IMR-90 (cell line): ENCODE measurements around the gene LAMA2. TPM values are rescaled to one million over a fixed set of nuclear protein-coding genes. Genes with fewer than 3 reads are reported as not detected.

Source experiments
- ATAC-seq: fragments of 200-7000 bp; cut with Tn5 transposase; 2 replicates; pipeline ENCODE4 v1.9.1; 2020; ENCODE audit warnings: low read depth, mild to moderate bottlenecking, moderate library complexity
- BruUV-seq: library from RNA; stranded (reverse); fragments of 400-500 nt; replicated peaks from 2 replicates; lab custom pipeline; 2021; lab: Mats Ljungman, UMichigan
- CTCF ChIA-PET: fragments of 300-600 bp; formaldehyde crosslinking; extraction: SDS; loops from one replicate; lab custom pipeline; 2021; ENCODE audit warnings: antibody characterized with exemption; lab: Yijun Ruan, JAX
- POLR2A ChIA-PET: fragments of 300-600 bp; sonication (Branson Sonifier 250); formaldehyde crosslinking; loops from one replicate; lab custom pipeline; 2022; ENCODE audit warnings: antibody characterized with exemption; ENCODE audit not compliant: unreplicated experiment; lab: Charles Lee
- DNase-seq: peaks from one replicate; pipeline ENCODE4 v3.0.0; 2013
- H2AFZ ChIP-seq: replicated peaks from 2 replicates; pipeline ENCODE3; 2013; ENCODE audit warnings: low read length, mild to moderate bottlenecking; ENCODE audit not compliant: poor library complexity
- H2AK5ac ChIP-seq: 2 replicates; pipeline ENCODE4 v1.6.1; 2013; ENCODE audit warnings: low read depth, low read length, inconsistent platforms
- H2AK9ac ChIP-seq: replicated peaks from 2 replicates; pipeline ENCODE3; 2013; ENCODE audit warnings: mild to moderate bottlenecking, low read depth, low read length, moderate library complexity; ENCODE audit not compliant: poor library complexity
- H2BK120ac ChIP-seq: 2 replicates; pipeline ENCODE4 v1.6.1; 2013; ENCODE audit warnings: low read depth, low read length, inconsistent platforms
- H2BK15ac ChIP-seq: 3 replicates; pipeline ENCODE4 v1.6.1; 2013; ENCODE audit warnings: low read depth, low read length, inconsistent platforms
- H2BK20ac ChIP-seq: 2 replicates; pipeline ENCODE4 v1.6.1; 2013; ENCODE audit warnings: low read depth, mild to moderate bottlenecking, inconsistent platforms, low read length, moderate library complexity
- H2BK5ac ChIP-seq: 2 replicates; pipeline ENCODE4 v1.6.1; 2013; ENCODE audit warnings: mild to moderate bottlenecking, low read depth, low read length, inconsistent platforms; ENCODE audit not compliant: poor library complexity, severe bottlenecking
- H3K14ac ChIP-seq: replicated peaks from 2 replicates; pipeline ENCODE4 v1.6.1; 2013; ENCODE audit warnings: low read depth, low read length, inconsistent platforms
- H3K18ac ChIP-seq: 2 replicates; pipeline ENCODE4 v1.6.1; 2013; ENCODE audit warnings: low read depth, low read length, control low read depth
- H3K23ac ChIP-seq: 2 replicates; pipeline ENCODE4 v1.6.1; 2013; ENCODE audit warnings: low read depth, low read length, inconsistent platforms
- H3K27ac ChIP-seq: 2 replicates; pipeline ENCODE4 v1.5.1; 2013; ENCODE audit warnings: mild to moderate bottlenecking, control low read depth, low read length; ENCODE audit not compliant: insufficient read depth
- H3K27me3 ChIP-seq: 2 replicates; pipeline ENCODE4 v1.6.1; 2013; ENCODE audit warnings: low read length; ENCODE audit not compliant: control insufficient read depth, insufficient read depth
- H3K36me3 ChIP-seq: 2 replicates; pipeline ENCODE4 v1.6.1; 2013; ENCODE audit warnings: low read length, mixed read lengths; ENCODE audit not compliant: control insufficient read depth, insufficient read depth
- H3K4ac ChIP-seq: 2 replicates; pipeline ENCODE4 v1.6.1; 2013; ENCODE audit warnings: low read depth, low read length, inconsistent platforms
- H3K4me1 ChIP-seq: 2 replicates; pipeline ENCODE4 v1.6.1; 2013; ENCODE audit warnings: low read length, mixed read lengths; ENCODE audit not compliant: control insufficient read depth, insufficient read depth
- H3K4me2 ChIP-seq: 2 replicates; pipeline ENCODE4 v1.6.1; 2013; ENCODE audit warnings: low read depth, mild to moderate bottlenecking, control low read depth, low read length, moderate library complexity
- H3K4me3 ChIP-seq: 2 replicates; pipeline ENCODE4 v1.5.1; 2013; ENCODE audit warnings: low read depth, mild to moderate bottlenecking, control low read depth, low read length, moderate library complexity; ENCODE audit not compliant: insufficient read depth
- H3K56ac ChIP-seq: 2 replicates; pipeline ENCODE4 v1.6.1; 2013; ENCODE audit warnings: low read length, inconsistent platforms; ENCODE audit not compliant: insufficient read depth; ENCODE audit errors: extremely low read depth
- H3K79me1 ChIP-seq, 2 experiments: 2 replicates each; pipeline ENCODE4 v1.6.1; 2013; ENCODE audit warnings: low read length in 2 of 2, inconsistent platforms in 1 of 2, low read depth in 1 of 2
- H3K9ac ChIP-seq: 2 replicates; pipeline ENCODE4 v1.6.1; 2013; ENCODE audit warnings: low read depth, low read length, control low read depth
- H3K9me1 ChIP-seq: 2 replicates; pipeline ENCODE4 v1.6.1; 2013; ENCODE audit warnings: low read length, inconsistent platforms; ENCODE audit not compliant: insufficient read depth
- H3K9me3 ChIP-seq: 2 replicates; pipeline ENCODE4 v1.6.1; 2013; ENCODE audit warnings: low read length; ENCODE audit not compliant: control insufficient read depth, insufficient read depth
- H4K20me1 ChIP-seq: 2 replicates; pipeline ENCODE4 v1.6.1; 2013; ENCODE audit warnings: low read length, inconsistent platforms; ENCODE audit not compliant: insufficient read depth
- H4K5ac ChIP-seq: 2 replicates; pipeline ENCODE4 v1.6.1; 2013; ENCODE audit warnings: mild to moderate bottlenecking, low read depth, low read length, control low read depth
- H4K8ac ChIP-seq, 2 experiments: 2 replicates each; pipeline ENCODE4 v1.6.1; 2013; ENCODE audit warnings: low read depth in 2 of 2, low read length in 2 of 2, control low read depth in 1 of 2, inconsistent platforms in 1 of 2
- H4K91ac ChIP-seq: 2 replicates; pipeline ENCODE4 v1.6.1; 2013; ENCODE audit warnings: low read depth, low read length, inconsistent platforms; ENCODE audit not compliant: insufficient read depth
- CEBPB ChIP-seq: IDR thresholded peaks from 2 replicates; pipeline ENCODE4 v1.6.1; 2012; ENCODE audit warnings: low read depth, low read length, improper control_type of control experiment
- MAFK ChIP-seq: IDR thresholded peaks from 2 replicates; pipeline ENCODE4 v1.6.1; 2012; ENCODE audit warnings: low read depth, low read length, improper control_type of control experiment
- MAZ ChIP-seq: IDR thresholded peaks from 2 replicates; pipeline ENCODE4 v1.6.1; 2012; ENCODE audit warnings: low read depth, mild to moderate bottlenecking, low read length, improper control_type of control experiment, moderate library complexity, borderline replicate concordance
- POLR2A ChIP-seq: IDR thresholded peaks from 2 replicates; pipeline ENCODE4 v1.6.1; 2012; ENCODE audit warnings: mild to moderate bottlenecking, low read depth, low read length
- RAD21 ChIP-seq: IDR thresholded peaks from 2 replicates; pipeline ENCODE4 v1.6.1; 2012; ENCODE audit warnings: low read length, improper control_type of control experiment
- RFX5 ChIP-seq: IDR thresholded peaks from 2 replicates; pipeline ENCODE4 v1.8.0; 2012; ENCODE audit warnings: low read depth, mild to moderate bottlenecking, low read length, moderate library complexity
- WGBS, 2 experiments: methylation state at CpG; one replicate each; pipeline versions ENCODE4 v1.1.5 to v1.1.7; 2013; ENCODE audit warnings: missing lambda C conversion rate in 2 of 2; ENCODE audit not compliant: insufficient read length in 1 of 2; ENCODE audit errors: extremely low coverage in 2 of 2; 5-methylcytosine and 5-hydroxymethylcytosine counted together
- dilution Hi-C: fragments of 300-500 bp; cut with HindIII; formaldehyde crosslinking; loops from one replicate; pipeline ENCODE4 v1.14.3; 2018; ENCODE audit warnings: low sequenced_read_pairs; ENCODE audit not compliant: unreplicated experiment
- in situ Hi-C: fragments of 300-500 bp; cut with MboI; formaldehyde crosslinking; loops from 3 replicates; pipeline ENCODE4 v1.14.3; 2019; ENCODE audit warnings: low sequenced_read_pairs, inconsistent platforms, mixed read lengths
- intact Hi-C: fragments of 100-400 bp; cut with micrococcal nuclease; formaldehyde crosslinking; loops from 2 replicates; pipeline ENCODE4 v1.10.0; 2022
- polyA plus RNA-seq, 3 experiments: library from polyadenylated mRNA; depleted of rRNA; stranded (reverse); fragments of >200 nt; gene quantifications; 2 replicates each; pipeline ENCODE4 v1.2.3, GENCODE V29; 2012; ENCODE audit warnings: low replicate concordance in 1 of 3
- total RNA-seq: library from RNA; depleted of rRNA; stranded (reverse); fragments of >200 nt; gene quantifications from 2 replicates; pipeline ENCODE4 v1.2.3, GENCODE V29; 2012
- TF ChIP-seq, protein P1 (sequence below): fragments of 150-350 bp; IDR thresholded peaks from 2 replicates; pipeline ENCODE4 v1.6.1; 2016; ENCODE audit warnings: low read depth, mild to moderate bottlenecking, low read length, moderate library complexity, borderline replicate concordance
- TF ChIP-seq, protein P2 (sequence below): fragments of 150-350 bp; IDR thresholded peaks from 2 replicates; pipeline ENCODE4 v1.6.1; 2017; ENCODE audit warnings: mild to moderate bottlenecking, antibody characterized with exemption, low read length, low read depth

LAMA2 gene
- total and polyA plus RNA-seq, 2 of the 4 experiments (the other 2 are of a cell fraction), result 9.9 to 13.3 TPM

DNA sequence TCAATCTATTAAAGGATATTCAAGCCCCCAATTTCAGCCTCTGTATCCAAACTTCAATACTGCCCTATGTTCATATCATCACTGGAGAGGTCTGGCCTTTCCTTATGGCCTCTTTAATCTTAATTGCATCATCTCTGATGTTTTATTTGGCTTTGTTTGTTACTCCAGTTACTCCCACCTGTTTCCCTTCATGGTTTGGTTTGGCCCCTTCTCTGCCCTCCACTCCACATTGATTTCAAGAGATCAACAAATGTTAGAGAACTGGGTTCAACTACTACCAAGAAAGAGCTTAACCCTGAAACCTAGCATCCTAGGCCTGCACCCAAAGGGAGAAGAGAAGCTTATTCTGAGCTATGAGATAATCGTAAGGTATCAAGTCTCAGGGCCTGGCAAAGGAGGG is 221.6 kb downstream of the LAMA2 start:
- Histone ChIP-seq H3K27ac (peak overlapping the region; percentile 10; the same call in 1 of the 2 replicates), H4K8ac (peak overlapping the region in 1 of 2 experiments; percentile 22; a peak in 1 of 4 replicates), H2AK5ac (0 out of 2 replicates have a peak overlapping the region, but pooled peaks have one; percentile 10), H4K20me1 (no peaks in the 10 kb centered on the region), H3K9ac (no peak overlapping the region), H3K18ac (peak overlapping the region; percentile 26; the same call in 1 of the 2 replicates), H3K79me1 (no peaks in the 10 kb centered on the region), H3K14ac (0 out of 2 replicates have a peak overlapping the region, but pooled peaks have one; percentile 28), H2BK5ac (no peak overlapping the region), H3K56ac (no peak overlapping the region), H3K27me3 (no peaks in the 10 kb centered on the region), H4K91ac (peak overlapping the region; percentile 9; the same call in 1 of the 2 replicates), H2BK120ac (peak overlapping the region; percentile 25), H3K36me3 (no peaks in the 10 kb centered on the region), H2AK9ac (no peak overlapping the region), H2BK20ac (peak overlapping the region; percentile 68), H3K4me3 (no peak overlapping the region), H3K9me1 (peaks cover 5% of the 10 kb centered on the region), H3K23ac (peak overlapping the region; percentile 20; the same call in 1 of the 2 replicates), H2AFZ (no peak overlapping the region), H3K9me3 (no peaks in the 10 kb centered on the region), H3K4ac (peak overlapping the region; percentile 24), H3K4me2 (no peak overlapping the region), H4K5ac (no peak overlapping the region), H3K4me1 (peaks cover 5% of the 10 kb centered on the region; the same call in 1 of the 2 replicates), H2BK15ac (no peak overlapping the region)
- TF ChIP-seq POLR2A (no peak), CEBPB (peak; percentile 55; the same call in 1 of the 2 replicates), RAD21 (no peak), MAFK (no peak), RFX5 (no peak), MAZ (no peak)
- TF ChIP-seq, protein P1, sequence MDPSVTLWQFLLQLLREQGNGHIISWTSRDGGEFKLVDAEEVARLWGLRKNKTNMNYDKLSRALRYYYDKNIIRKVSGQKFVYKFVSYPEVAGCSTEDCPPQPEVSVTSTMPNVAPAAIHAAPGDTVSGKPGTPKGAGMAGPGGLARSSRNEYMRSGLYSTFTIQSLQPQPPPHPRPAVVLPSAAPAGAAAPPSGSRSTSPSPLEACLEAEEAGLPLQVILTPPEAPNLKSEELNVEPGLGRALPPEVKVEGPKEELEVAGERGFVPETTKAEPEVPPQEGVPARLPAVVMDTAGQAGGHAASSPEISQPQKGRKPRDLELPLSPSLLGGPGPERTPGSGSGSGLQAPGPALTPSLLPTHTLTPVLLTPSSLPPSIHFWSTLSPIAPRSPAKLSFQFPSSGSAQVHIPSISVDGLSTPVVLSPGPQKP, result no peak
- TF ChIP-seq, protein P2, sequence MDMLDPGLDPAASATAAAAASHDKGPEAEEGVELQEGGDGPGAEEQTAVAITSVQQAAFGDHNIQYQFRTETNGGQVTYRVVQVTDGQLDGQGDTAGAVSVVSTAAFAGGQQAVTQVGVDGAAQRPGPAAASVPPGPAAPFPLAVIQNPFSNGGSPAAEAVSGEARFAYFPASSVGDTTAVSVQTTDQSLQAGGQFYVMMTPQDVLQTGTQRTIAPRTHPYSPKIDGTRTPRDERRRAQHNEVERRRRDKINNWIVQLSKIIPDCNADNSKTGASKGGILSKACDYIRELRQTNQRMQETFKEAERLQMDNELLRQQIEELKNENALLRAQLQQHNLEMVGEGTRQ, result no peak
- intact Hi-C loops, result no loop called here
- ChIA-PET CTCF (interaction anchor here (0.6 to 1.3 kb wide), 2 partner anchors 11 to 28 kb away, joined by 3 to 4 read pairs; no protein-coding TSS in a partner anchor), POLR2A (no interaction called here)
- ATAC-seq (peak; percentile 17; the same call in 1 of the 2 replicates), DNase-seq (no peak)
- no TSS peak for BruUV-seq
- 100% methylated on average over 1 of the region's 1 CpG; no CpG with 5 or more reads in 1 of the 2 experiments for WGBS, 2 experiments
- in situ Hi-C loops, result no loop called here
- dilution Hi-C loops, result no loop called here
